ENCODE data around the gene IRGM.
"Not testable (repeated sequence)": the region's sequence is repeated elsewhere in the genome, so short reads cannot be mapped to it uniquely, and the experiment has no call there.

The IRGM gene, protein sequence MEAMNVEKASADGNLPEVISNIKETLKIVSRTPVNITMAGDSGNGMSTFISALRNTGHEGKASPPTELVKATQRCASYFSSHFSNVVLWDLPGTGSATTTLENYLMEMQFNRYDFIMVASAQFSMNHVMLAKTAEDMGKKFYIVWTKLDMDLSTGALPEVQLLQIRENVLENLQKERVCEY

DNA sequence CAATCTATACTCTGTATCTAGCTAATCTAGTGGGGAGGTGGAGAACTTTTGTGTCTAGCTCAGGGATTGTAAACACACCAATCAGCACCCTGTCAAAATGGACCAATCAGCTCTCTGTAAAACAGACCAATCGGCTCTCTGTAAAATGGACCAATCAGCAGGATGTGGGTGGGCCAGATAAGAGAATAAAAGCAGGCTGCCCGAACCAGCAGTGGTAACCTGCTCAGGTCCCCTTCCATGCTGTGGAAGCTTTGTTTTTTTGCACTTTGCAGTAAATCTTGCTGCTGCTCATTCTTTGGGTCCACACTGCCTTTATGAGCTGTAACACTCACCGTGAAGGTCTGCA lies at the start of gene IRGM:
TSS of gene IRGM (plus strand) at position 214 of the 346 bp plus-strand sequence. CDS start 1,603 bp downstream, outside the sequence.
- H3K9me3 Mint-ChIP-seq, H3K36me3 Mint-ChIP-seq, H3K27ac Mint-ChIP-seq, ATAC-seq, H3K27me3 Mint-ChIP-seq: not testable (repeated sequence)
- Mint-ChIP-seq H3K4me3 (peak within 1 kb of the TSS; percentile 68), H3K4me1 (peaks cover 14% of the 10 kb centered on the region)

DNA sequence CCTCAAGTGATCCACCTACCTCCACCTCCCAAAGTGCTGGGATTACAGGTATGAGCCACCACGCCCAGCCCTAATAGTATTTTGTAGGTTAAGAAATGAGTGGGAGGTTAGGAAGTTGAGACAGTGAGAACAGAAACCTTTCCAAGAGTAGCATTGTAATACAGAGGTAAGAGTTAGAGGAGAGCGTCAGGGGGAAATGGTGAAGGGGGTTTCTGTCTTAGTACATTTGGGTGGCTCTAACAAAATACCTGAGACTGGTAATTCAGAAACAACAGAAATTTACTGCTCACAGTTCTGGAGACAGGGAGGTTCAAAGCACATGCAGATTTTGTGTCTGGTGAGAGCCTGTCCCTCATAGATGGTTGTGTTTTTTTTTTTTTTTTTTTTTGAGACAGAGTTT lies 48.9 kb upstream of the IRGM start:
- Mint-ChIP-seq H3K27ac (no peak overlapping the region), H3K27me3 (peaks cover 31% of the 10 kb centered on the region), H3K9me3 (no peaks in the 10 kb centered on the region), H3K4me1 (peaks cover 5% of the 10 kb centered on the region), H3K4me3 (no peak overlapping the region), H3K36me3 (no peaks in the 10 kb centered on the region)
- ATAC-seq, result no peak

DNA sequence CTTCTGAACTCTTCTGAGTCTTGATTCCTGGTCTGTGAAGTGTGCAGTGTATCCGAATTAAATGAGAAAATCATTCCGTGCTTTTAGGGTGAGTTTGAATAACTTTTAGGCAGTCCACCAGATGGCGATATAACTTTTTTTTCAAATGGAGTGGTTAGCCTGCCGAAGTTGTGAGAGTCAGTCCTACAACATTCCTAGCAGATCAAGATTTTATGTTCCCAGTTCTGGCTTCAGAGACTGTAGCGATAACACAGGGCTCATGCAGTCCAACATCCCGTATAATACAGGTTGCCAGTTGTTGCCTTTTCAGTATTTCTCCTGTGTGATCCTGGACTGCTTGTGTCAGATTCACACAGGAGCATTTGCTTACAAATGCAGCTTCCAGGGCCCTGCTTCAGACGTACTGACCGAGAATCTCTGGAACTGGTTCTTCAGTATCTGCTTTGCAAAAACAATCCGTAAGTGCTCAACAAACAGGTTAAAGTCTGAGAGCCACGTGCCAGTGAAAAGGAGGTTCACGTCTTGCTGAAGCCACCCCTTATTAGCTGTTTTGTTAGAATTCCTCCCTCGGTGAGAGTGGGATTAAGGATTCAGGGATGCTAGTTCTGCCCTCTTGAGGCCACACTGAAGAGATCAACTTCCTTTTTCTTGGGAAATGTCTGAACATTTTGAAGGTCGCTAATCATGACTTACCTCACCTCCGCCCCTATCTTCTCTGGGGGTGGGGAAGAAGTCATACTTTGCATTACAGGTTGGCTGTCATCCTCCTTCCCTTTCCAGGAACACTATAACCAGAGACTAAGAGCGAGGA lies 45.0 kb upstream of the IRGM start:
- no peak for ATAC-seq
- Mint-ChIP-seq H3K27ac (no peak overlapping the region), H3K4me3 (no peak overlapping the region), H3K27me3 (peaks cover 50% of the 10 kb centered on the region), H3K4me1 (no peaks in the 10 kb centered on the region), H3K9me3 (peaks cover 9% of the 10 kb centered on the region), H3K36me3 (no peaks in the 10 kb centered on the region)

DNA sequence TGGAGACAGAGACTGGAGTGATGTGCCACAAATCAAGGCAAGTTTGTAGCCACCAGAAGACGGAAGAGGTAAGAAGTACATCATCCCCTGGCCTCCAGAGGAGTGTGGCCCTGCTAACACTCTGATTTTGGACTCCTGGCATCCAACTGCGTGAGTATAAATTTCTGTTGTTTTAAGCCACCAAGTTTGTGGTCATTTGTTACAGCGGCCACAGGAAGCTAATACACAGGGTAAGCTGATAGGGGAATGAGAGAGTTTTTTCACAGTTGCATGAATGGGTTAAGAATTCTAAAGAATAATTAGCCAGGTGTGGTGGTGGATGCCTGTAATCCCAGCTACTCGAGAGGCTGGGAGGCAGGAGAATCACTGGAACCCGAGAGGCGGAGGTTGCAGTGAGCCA lies 41.9 kb upstream of the IRGM start:
- H3K9me3 Mint-ChIP-seq, result peaks cover 9% of the 10 kb centered on the region
- no peaks in the 10 kb centered on the region for H3K36me3 Mint-ChIP-seq
- no peaks in the 10 kb centered on the region for H3K4me1 Mint-ChIP-seq
- no peak overlapping the region for H3K27ac Mint-ChIP-seq
- H3K27me3 Mint-ChIP-seq, result peaks cover 36% of the 10 kb centered on the region
- no peak overlapping the region for H3K4me3 Mint-ChIP-seq
- ATAC-seq, result no peak

DNA sequence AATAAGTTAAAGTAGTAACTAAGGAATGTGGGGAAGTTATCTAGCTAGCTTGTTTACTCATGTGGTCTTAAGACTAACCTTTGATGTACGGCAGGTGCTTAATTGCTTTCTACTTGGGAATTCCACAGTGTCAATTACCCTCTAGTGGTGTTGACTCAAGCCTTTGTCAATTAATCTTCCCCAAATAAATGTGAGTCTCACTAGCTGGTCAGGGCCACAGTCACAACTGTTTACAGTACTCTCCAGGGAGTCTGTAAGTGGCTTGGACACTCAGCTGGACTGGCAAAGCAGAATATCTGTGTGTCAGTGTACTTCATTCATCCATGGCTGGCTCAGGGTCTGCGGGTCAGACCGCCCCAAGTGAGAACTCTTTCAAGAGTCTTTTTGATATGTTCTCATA lies 37.0 kb upstream of the IRGM start:
- no peak for ATAC-seq
- peaks cover 11% of the 10 kb centered on the region for H3K9me3 Mint-ChIP-seq
- H3K27me3 Mint-ChIP-seq, result peaks cover 40% of the 10 kb centered on the region
- H3K27ac Mint-ChIP-seq, result no peak overlapping the region
- H3K36me3 Mint-ChIP-seq, result no peaks in the 10 kb centered on the region
- H3K4me3 Mint-ChIP-seq, result no peak overlapping the region
- no peaks in the 10 kb centered on the region for H3K4me1 Mint-ChIP-seq

DNA sequence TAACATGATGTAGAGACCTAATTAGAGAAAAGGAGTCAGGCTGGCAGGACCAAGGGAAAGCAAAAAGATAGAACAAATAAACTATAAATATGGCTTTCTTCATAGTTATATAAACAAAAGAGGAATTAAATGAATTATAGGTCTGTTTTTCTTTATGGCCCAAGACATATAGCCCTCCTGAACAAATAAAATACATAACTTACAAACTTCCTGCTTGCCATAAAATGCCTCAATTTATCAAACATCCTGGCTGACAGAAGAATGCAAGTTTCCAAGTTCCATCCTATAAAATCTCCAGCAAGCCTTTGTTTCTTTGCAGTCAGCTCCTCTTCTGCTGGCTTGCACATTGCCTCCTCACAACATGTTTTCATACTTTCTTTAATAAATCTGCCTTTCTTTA lies 31.3 kb upstream of the IRGM start:
- Mint-ChIP-seq H3K4me1 (no peaks in the 10 kb centered on the region), H3K36me3 (peaks cover 14% of the 10 kb centered on the region), H3K27ac (no peak overlapping the region), H3K9me3 (peaks cover 18% of the 10 kb centered on the region), H3K27me3 (peaks cover 42% of the 10 kb centered on the region), H3K4me3 (no peak overlapping the region)
- no peak for ATAC-seq

DNA sequence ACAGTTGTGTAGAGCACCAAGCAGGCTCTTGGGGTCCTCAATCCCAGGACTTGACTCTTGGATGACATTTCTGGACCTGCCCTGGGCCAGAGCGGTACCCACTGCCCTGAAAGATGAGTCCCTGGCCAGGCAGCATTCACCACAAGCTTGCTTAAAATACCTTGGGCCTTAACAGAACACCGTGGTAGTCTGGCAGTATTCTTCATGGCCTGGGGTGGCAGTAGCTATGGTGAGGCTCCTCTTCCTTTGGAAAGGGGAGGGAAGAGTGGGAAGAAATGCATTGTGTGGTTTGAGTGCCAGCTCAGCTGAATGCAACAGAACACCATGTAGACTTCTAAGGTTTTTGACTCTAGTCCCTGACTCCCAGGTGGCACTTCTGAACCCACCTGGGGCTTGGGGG lies 29.4 kb upstream of the IRGM start:
- no peak for ATAC-seq
- H3K27me3 Mint-ChIP-seq, result peaks cover 51% of the 10 kb centered on the region
- H3K27ac Mint-ChIP-seq, result no peak overlapping the region
- no peak overlapping the region for H3K4me3 Mint-ChIP-seq
- H3K4me1 Mint-ChIP-seq, result no peaks in the 10 kb centered on the region
- H3K36me3 Mint-ChIP-seq, result peaks cover 14% of the 10 kb centered on the region
- H3K9me3 Mint-ChIP-seq, result peaks cover 17% of the 10 kb centered on the region

DNA sequence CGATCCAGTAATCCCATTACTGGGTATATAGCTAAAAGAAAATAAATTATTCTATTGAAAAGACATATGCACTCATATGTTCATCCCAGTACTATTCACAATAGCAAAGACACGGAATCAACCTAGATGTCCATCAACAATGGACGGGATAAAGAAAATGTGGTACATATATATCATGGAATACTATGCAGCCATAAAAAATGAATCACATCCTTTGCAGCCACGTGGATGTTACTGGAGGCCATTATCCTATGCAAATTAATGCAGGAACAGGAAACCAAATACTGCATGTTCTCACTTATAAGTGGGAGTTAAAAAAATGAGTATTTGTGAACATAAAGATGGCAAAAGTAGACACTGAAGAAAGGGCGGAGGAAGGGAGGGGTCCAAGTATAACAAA lies 16.6 kb upstream of the IRGM start:
- Mint-ChIP-seq H3K9me3 (peaks cover 21% of the 10 kb centered on the region), H3K27me3 (no peaks in the 10 kb centered on the region), H3K27ac (no peak overlapping the region), H3K4me3 (no peak overlapping the region), H3K36me3 (no peaks in the 10 kb centered on the region), H3K4me1 (no peaks in the 10 kb centered on the region)
- ATAC-seq, result no peak

DNA sequence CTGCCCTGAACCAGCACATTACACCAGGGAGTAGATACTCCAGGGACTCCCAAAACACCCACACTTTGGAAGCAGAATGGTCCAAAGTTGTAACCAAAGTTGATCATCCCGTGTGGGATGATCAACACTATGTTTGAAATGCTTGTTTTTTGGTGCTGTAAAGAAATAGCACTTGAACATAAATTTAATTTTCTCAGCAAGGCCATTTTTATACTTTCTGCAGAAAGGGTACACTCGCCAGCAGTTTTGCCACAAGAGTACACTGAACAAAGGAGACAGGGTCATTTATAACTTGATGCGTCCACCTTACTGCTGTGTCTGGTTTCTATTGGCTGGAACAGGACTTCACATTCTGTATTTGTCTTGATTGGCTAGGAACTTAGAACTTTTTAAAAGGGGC lies 14.5 kb upstream of the IRGM start:
- not testable (repeated sequence) for H3K27me3 Mint-ChIP-seq, H3K27ac Mint-ChIP-seq, ATAC-seq, H3K4me1 Mint-ChIP-seq, H3K36me3 Mint-ChIP-seq, H3K4me3 Mint-ChIP-seq
- peaks cover 21% of the 10 kb centered on the region for H3K9me3 Mint-ChIP-seq

DNA sequence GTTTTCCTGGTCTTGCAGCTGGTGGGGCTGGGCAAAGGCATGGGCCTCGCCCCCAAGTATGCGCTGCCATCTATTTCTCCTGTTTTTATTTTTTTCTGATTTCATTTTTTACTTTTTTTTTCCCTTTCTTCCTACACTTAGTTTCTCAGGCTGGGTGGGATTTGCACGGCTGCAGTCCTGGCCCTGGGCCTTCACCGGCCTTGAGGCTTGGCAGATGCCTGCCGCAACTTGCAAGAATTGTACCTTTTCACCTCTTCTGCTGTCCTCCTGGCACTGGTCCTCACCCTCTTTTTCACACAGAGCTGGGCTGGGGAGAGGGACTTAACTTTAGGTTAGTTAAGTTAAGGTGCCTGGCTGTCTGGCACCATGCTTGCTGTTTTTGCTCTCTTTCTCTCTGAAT lies 10.3 kb upstream of the IRGM start:
- Mint-ChIP-seq H3K36me3 (no peaks in the 10 kb centered on the region), H3K4me1 (no peaks in the 10 kb centered on the region), H3K4me3 (no peak overlapping the region), H3K9me3 (peaks cover 14% of the 10 kb centered on the region), H3K27ac (no peak overlapping the region), H3K27me3 (no peaks in the 10 kb centered on the region)
- no peak for ATAC-seq

DNA sequence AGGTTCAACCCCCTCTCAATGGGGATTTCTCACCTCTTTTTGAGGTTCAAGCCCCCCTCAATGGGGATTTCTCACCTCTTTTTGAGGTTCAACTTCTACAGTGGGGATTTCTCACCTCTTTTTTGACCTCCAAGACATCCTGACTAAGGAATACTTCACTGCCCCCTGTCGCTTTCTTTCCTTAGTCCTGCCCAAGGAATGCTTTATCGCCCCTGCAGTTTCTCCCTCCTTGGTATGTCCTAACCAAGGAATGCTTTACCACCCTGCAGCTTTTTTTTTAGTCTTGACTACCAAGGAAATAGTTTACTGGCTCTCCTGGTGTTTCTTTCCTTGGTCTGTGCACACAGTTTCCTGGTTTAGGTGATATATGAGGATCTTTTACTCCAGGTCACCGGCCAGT lies 9.6 kb upstream of the IRGM start:
- Mint-ChIP-seq H3K27ac (no peak overlapping the region), H3K4me3 (no peak overlapping the region), H3K4me1 (no peaks in the 10 kb centered on the region), H3K36me3 (no peaks in the 10 kb centered on the region), H3K9me3 (peaks cover 13% of the 10 kb centered on the region), H3K27me3 (no peaks in the 10 kb centered on the region)
- no peak for ATAC-seq

DNA sequence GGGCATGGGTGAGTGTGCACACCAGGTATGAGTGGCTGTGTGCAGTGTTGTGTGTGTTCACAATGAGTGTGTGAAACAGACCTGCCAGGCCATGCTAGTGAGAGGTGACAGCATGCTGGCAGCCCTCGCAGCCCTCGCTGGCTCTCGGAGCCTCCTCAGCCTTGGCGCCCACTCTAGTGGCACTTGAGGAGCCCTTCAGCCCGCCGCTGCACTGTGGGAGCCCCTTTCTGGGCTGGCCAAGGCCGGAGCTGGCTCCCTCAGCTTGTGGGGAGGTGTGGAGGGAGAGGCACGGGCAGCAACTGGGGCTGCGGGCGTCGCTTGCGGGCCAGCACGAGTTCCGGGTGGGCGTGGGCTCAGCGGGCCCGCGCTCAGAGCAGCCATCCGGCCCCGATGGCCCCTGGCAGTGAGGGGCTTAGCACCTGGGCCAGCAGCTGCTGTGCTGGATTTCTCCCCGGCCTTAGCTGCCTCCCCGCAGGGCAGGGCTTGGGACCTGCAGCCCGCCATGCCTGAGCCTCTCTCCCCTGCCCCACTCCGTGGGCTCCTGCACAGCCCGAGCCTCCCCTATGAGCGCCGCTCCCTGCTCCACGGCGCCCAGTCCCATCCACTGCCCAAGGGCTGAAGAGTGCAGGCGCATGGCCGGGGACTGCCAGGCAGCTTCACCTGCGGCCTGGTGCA lies 999 bp upstream of the IRGM start:
- H3K27ac Mint-ChIP-seq, H3K9me3 Mint-ChIP-seq, H3K4me3 Mint-ChIP-seq, H3K36me3 Mint-ChIP-seq, ATAC-seq, H3K27me3 Mint-ChIP-seq: not testable (repeated sequence)
- H3K4me1 Mint-ChIP-seq, result peaks cover 14% of the 10 kb centered on the region

DNA sequence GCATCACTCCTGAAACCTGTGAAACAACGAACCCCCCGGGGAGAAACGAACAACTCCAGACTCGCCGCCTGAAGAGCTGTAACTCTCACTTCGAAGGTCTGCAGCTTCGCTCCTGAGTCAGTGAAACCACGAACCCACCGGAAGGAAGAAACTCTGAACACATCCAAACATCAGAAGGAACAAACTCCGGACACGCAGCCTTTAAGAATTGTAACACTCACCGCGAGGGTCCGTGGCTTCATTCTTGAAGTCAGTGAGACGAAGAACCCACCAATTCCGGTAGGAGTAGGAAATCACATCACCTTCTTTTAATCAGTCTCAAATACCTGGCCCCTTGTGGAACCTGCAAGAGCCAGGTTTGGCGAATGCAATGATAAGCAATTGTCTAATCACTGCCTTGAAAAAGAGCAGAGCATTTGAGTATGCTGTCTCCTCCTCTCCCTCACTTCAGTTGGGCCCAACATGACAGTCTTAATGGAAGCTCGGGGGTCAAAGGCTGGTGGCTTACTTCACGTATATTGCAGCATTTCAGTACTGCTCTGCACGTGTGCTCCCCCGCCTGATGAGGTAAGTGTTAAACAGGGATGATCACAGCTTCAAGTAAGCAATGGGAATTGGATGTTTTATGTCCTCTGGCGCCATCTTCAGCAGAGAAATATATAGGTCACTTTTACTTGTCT lies 473 bp downstream of the IRGM start:
- Mint-ChIP-seq H3K36me3 (no peaks in the 10 kb centered on the region), H3K9me3 (peaks cover 4% of the 10 kb centered on the region), H3K4me1 (peaks cover 14% of the 10 kb centered on the region), H3K4me3 (peak overlapping the region; percentile 68), H3K27ac (no peak overlapping the region), H3K27me3 (no peaks in the 10 kb centered on the region)
- ATAC-seq, result peak; percentile 87

DNA sequence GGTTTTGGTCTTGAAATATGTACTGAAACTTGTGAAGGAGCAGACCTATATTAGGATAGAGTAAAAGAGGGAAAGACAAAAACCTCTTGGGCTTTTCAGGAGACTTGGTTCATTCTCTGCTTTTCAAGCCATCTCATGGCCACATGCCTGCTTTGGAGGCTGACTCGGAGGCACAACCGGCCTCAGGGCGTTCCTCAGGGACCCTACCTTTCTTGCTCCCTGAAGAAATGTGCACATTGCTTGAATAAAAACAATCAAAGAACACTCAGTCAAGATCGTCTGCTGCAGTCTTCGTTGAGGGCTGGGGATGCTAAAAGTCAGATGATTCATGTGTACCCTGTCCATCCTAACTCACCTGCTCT lies 994 bp downstream of the IRGM start:
- peaks cover 14% of the 10 kb centered on the region for H3K4me1 Mint-ChIP-seq
- H3K27me3 Mint-ChIP-seq, result no peaks in the 10 kb centered on the region
- H3K36me3 Mint-ChIP-seq, result no peaks in the 10 kb centered on the region
- H3K4me3 Mint-ChIP-seq, result no peak overlapping the region
- no peak for ATAC-seq
- peaks cover 4% of the 10 kb centered on the region for H3K9me3 Mint-ChIP-seq
- H3K27ac Mint-ChIP-seq, result no peak overlapping the region

DNA sequence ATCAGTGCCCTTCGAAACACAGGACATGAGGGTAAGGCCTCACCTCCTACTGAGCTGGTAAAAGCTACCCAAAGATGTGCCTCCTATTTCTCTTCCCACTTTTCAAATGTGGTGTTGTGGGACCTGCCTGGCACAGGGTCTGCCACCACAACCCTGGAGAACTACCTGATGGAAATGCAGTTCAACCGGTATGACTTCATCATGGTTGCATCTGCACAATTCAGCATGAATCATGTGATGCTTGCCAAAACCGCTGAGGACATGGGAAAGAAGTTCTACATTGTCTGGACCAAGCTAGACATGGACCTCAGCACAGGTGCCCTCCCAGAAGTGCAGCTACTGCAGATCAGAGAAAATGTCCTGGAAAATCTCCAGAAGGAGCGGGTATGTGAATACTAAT lies 1.9 kb downstream of the IRGM start:
- no peak overlapping the region for H3K27ac Mint-ChIP-seq
- H3K4me3 Mint-ChIP-seq, result no peak overlapping the region
- no peaks in the 10 kb centered on the region for H3K36me3 Mint-ChIP-seq
- H3K4me1 Mint-ChIP-seq, result peaks cover 14% of the 10 kb centered on the region
- ATAC-seq, result no peak
- no peaks in the 10 kb centered on the region for H3K27me3 Mint-ChIP-seq
- H3K9me3 Mint-ChIP-seq, result peaks cover 4% of the 10 kb centered on the region
